SU-DHL-6 (cell line): ENCODE results near the gene RECQL5.

Source experiments
- H2AFZ ChIP-seq: fragments of 200-600 bp; sonication (generic); 2 replicates; pipeline ENCODE4 v1.6.1; 2014; ENCODE audit warnings: low read depth, mild to moderate bottlenecking, moderate library complexity, mixed read lengths, antibody characterized with exemption, low read length; ENCODE audit not compliant: severe bottlenecking
- H3F3A ChIP-seq: fragments of 200-600 bp; shearing (Covaris generic); 2 replicates; pipeline ENCODE4 v1.6.0; 2016; ENCODE audit warnings: antibody characterized with exemption, mild to moderate bottlenecking; ENCODE audit not compliant: insufficient read depth
- H3K27ac ChIP-seq: fragments of 200-600 bp; sonication (generic); 2 replicates; pipeline ENCODE4 v1.5.1; 2016; ENCODE audit warnings: low read depth, mild to moderate bottlenecking, low read length, moderate library complexity, mixed read lengths
- H3K27me3 ChIP-seq: fragments of 200-600 bp; sonication (generic), shearing (Covaris generic); 2 replicates; pipeline ENCODE4 v1.6.0; 2014; ENCODE audit warnings: mild to moderate bottlenecking, low read length
- H3K36me3 ChIP-seq: fragments of 200-600 bp; sonication (generic); 2 replicates; pipeline ENCODE4 v1.6.1; 2014; ENCODE audit warnings: mild to moderate bottlenecking, low read length, mixed read lengths
- H3K4me2 ChIP-seq: fragments of 300-600, 200-600 bp; shearing (Covaris generic), sonication (generic); 2 replicates; pipeline ENCODE4 v1.6.0; 2014; ENCODE audit warnings: low read length, low read depth, mild to moderate bottlenecking; ENCODE audit not compliant: poor library complexity, severe bottlenecking
- H3K4me3 ChIP-seq: fragments of 200-600 bp; sonication (generic); 2 replicates; pipeline ENCODE4 v1.5.1; 2014; ENCODE audit warnings: antibody characterized with exemption, low read length, mild to moderate bottlenecking, mixed read lengths; ENCODE audit not compliant: insufficient read depth, poor library complexity, severe bottlenecking
- H3K79me2 ChIP-seq: fragments of 200-600 bp; sonication (generic); 2 replicates; pipeline ENCODE4 v1.6.1; 2014; ENCODE audit warnings: mild to moderate bottlenecking, low read length, moderate library complexity; ENCODE audit not compliant: insufficient read depth
- H3K9ac ChIP-seq: fragments of 200-600 bp; sonication (generic); 2 replicates; pipeline ENCODE4 v1.7.0; 2014; ENCODE audit warnings: mild to moderate bottlenecking, low read length
- H3K9me2 ChIP-seq: fragments of 200-600 bp; sonication (generic); replicated peaks from 2 replicates; pipeline ENCODE4 v1.6.1; 2014; ENCODE audit warnings: low read length; ENCODE audit not compliant: insufficient read depth
- H3K9me3 ChIP-seq: fragments of 200-600 bp; sonication (generic); 2 replicates; pipeline ENCODE4 v1.6.1; 2014; ENCODE audit warnings: low read length, mixed read lengths; ENCODE audit not compliant: insufficient read depth
- H4K20me1 ChIP-seq: fragments of 200-600 bp; sonication (generic); 2 replicates; pipeline ENCODE4 v1.6.1; 2014; ENCODE audit warnings: low read depth, mild to moderate bottlenecking, antibody characterized with exemption, low read length, moderate library complexity, mixed read lengths
- CTCF ChIP-seq: fragments of 200-600 bp; sonication (generic); IDR thresholded peaks from one replicate; pipeline ENCODE4 v1.5.1; 2017; ENCODE audit warnings: antibody characterized with exemption, mild to moderate bottlenecking, low read length, moderate library complexity; ENCODE audit not compliant: insufficient read depth, poor library complexity, severe bottlenecking
- EZH2phosphoT487 ChIP-seq: fragments of 200-600 bp; sonication (generic), shearing (Covaris generic); conservative IDR thresholded peaks from 2 replicates; pipeline ENCODE4 v1.6.1; 2018; ENCODE audit warnings: mild to moderate bottlenecking, antibody characterized with exemption, low read length, moderate library complexity, mixed read lengths

Gene RECQL5

DNA sequence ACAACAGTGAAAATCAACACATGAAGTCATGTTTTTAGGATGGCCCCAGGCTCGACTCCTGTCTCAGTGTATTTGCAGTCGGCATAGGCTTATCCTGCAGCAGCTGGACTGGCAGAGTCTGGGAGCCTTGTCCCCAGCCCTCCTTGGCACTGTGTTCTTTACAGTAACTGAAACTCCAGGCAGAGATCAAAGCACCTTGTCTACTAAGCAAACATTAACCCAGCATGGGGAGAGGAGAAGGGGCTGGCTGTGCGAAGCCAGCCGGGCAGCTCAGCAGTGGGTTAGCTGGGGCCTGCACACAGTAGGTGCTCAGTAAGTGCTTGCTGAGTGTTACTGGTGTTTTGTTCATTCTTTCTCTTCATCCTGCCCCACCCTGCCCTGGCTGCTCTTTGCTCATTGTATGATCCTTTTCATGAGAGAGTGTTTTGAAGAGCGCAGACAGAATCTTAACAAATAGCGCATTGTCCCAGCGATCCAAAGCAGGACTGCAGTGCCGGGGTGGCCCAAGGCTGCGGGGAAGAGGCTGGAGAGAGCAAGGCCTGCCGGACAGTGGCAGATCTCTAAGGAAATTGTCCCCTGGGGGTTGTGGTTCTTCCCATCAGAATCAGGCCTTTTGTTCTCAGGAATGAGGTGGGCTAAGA, 30.8 kb upstream of the RECQL5 start:
- Histone ChIP-seq H3K36me3 (0 out of 2 replicates have a peak, but pooled peaks cover 5% of the 10 kb centered on the region), H3K27me3 (no peaks in the 10 kb centered on the region), H3K79me2 (no peaks in the 10 kb centered on the region), H3K4me3 (no peak overlapping the region), H4K20me1 (no peaks in the 10 kb centered on the region), H3K9me2 (no peaks in the 10 kb centered on the region), H3F3A (no peaks in the 10 kb centered on the region), H3K4me2 (no peak overlapping the region), H2AFZ (no peak overlapping the region), H3K9ac (no peak overlapping the region), H3K9me3 (no peaks in the 10 kb centered on the region), H3K27ac (no peak overlapping the region)
- TF ChIP-seq EZH2phosphoT487 (no peak), CTCF (no peak)

DNA sequence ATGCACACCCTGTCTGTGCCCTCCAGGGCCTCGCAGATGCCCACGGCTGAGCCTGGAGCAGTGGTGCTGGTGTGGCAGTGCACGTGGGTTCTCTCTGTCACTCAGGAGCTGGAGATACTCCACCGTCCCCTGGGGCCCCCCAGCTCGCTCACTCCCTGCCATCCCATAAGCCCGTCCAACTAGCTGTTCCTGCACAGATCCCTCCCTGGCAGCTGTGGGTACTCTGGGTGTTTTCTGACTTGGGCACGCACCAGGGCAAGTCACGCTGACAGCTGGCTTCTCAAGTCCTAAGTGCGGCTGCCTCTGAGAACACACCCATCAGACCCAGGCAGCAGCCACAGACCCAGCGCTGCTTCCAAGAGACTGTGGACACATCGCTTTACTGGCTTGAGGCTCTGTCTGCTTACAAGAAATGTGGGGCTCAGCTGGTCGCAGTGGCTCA, 28.9 kb upstream of the RECQL5 start:
- Histone ChIP-seq H3K9me2 (no peaks in the 10 kb centered on the region), H3K9me3 (no peaks in the 10 kb centered on the region), H3K4me2 (no peak overlapping the region), H3K4me3 (no peak overlapping the region), H3K27me3 (no peaks in the 10 kb centered on the region), H4K20me1 (no peaks in the 10 kb centered on the region), H3F3A (no peaks in the 10 kb centered on the region), H3K36me3 (0 out of 2 replicates have a peak, but pooled peaks cover 5% of the 10 kb centered on the region), H3K27ac (no peak overlapping the region), H3K79me2 (peaks cover 2% of the 10 kb centered on the region), H3K9ac (no peak overlapping the region), H2AFZ (no peak overlapping the region)
- TF ChIP-seq EZH2phosphoT487 = no peak
- no peak for TF ChIP-seq CTCF

DNA sequence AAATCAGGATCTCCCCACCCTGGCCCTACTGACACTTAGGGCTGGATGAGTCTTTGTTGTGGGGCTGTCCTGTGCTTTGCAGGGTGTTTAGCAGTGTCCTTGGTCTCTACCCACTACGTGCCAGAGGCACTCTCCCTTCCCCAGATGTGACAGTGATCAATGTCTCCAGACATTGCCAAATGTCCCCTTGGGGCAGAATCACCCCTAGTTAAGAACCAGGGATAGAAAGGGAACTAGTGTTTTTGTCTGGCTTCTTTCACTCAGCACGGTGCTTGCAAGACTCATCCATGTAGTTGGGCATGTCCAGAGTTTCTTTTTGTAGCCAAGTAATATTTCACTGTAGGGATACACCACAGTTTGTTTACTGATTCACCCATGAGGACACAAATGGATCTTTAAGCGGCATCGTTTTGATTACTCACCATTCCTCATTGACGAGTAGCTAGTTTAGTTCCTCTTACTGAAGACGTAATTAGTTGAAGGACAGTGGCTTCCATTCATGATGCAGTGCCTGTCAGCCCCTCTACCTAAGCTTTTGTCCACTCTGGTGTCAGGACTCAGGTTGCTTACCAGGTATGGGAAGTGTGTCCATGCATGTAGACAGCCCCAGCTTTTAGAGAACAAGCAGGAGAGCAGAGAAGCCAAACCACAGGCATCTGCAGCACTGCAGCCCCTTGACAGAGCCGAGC, 28.3 kb upstream of the RECQL5 start:
- H3K4me2 ChIP-seq = no peak overlapping the region
- no peak overlapping the region for H3K27ac ChIP-seq
- H3K4me3 ChIP-seq = no peak overlapping the region
- no peak overlapping the region for H3K9ac ChIP-seq
- H3K79me2 ChIP-seq = peaks cover 7% of the 10 kb centered on the region
- no peaks in the 10 kb centered on the region for H3K27me3 ChIP-seq
- TF ChIP-seq CTCF = no peak
- TF ChIP-seq EZH2phosphoT487 = no peak
- no peaks in the 10 kb centered on the region for H3K9me3 ChIP-seq
- no peaks in the 10 kb centered on the region for H4K20me1 ChIP-seq
- no peak overlapping the region for H2AFZ ChIP-seq
- H3F3A ChIP-seq = no peaks in the 10 kb centered on the region
- 0 out of 2 replicates have a peak, but pooled peaks cover 4% of the 10 kb centered on the region for H3K36me3 ChIP-seq
- no peaks in the 10 kb centered on the region for H3K9me2 ChIP-seq
